ENCODE measurements around the gene MUC22. TPM values are rescaled to one million over a fixed set of nuclear protein-coding genes. Genes with fewer than 3 reads are reported as not detected.
A peak's percentile ranks its signal among the peaks of the same experiment; 100 is the strongest.

Gene MUC22
- total and polyA plus RNA-seq, 10 of the 15 experiments (the other 5 are each of a cell fraction or from before 2014, with no cell fraction given), result under 0.01 to 0.09 (median 0.04) TPM; not detected in 4

DNA sequence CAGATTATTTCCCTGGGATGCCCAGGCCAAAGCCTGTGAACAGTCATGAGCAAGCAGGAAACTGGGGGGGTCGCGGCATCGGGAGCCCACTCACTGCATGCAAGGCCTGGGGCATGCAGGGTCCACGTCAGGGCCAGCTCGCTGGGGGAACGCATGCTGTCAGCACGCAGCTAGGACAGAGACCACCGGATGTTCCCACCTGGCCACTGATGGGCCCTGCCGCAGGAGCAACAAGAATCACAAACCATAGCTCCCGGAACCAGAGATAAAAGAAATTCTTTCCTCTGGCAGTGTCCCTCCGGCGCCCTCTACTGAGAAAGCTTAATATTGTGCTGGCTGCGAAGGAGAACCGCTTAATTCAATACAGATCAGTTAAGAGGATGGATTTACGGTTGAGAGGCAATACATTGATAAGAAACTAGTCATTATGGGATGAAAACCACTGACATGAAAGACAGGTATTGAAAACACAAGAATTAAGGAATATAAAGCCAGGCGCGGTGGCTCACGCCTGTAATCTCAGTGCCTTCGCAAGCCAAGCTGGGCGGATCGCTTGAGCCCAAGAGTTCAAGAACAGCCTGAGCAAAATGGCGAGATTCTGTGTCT is 69.5 kb downstream of the MUC22 start:
- Histone ChIP-seq H4K20me1 (ENCODE audit: control insufficient read depth, insufficient read depth) (no peaks in the 10 kb centered on the region), H3K4me3 (no peak overlapping the region), H3K9me3 (replicated peaks; ENCODE audit: control insufficient read depth, insufficient read depth, low read length) (no peaks in the 10 kb centered on the region), H3K27me3 (replicated peaks in 1 of 2; ENCODE audit: control insufficient read depth in 2 of 2, insufficient read depth in 2 of 2, low read length in 1 of 2) (no peaks in the 10 kb centered on the region), H3K9ac (ENCODE audit: control insufficient read depth, insufficient read depth, low read length) (no peak overlapping the region), H3K4me2 (ENCODE audit: control insufficient read depth, insufficient read depth) (peak overlapping the region; percentile 17), H3K36me3 (ENCODE audit: control insufficient read depth in 2 of 2, insufficient read depth in 2 of 2, low read length in 1 of 2) (no peaks in the 10 kb centered on the region), H2AFZ (ENCODE audit: control insufficient read depth, low read depth, low read length) (peak overlapping the region; percentile 45), H3K79me2 (ENCODE audit: control insufficient read depth, insufficient read depth, low read length) (no peaks in the 10 kb centered on the region), H3K4me1 (ENCODE audit: control insufficient read depth, insufficient read depth, low read length) (no peaks in the 10 kb centered on the region), H3K27ac (ENCODE audit: control insufficient read depth, insufficient read depth) (no peak overlapping the region)
- ATAC-seq (peak; percentile 87), FAIRE-seq (peak; percentile 18), DNase-seq (ENCODE audit: low read depth, low spot score) (no peak)
- ChIA-PET POLR2A (interaction anchor here (0.8 kb wide), 1 partner anchor 172 kb away, joined by 3 read pairs; the partner anchor contains the start of gene GTF2H4), RAD21 (ENCODE audit: unreplicated experiment) (interaction anchor here (0.5 to 2.6 kb wide), 14 partner anchors 10 to 757 kb away, joined by 3 to 20 read pairs (median 4); partner anchors contain the start of genes GTF2H4 and VARS2), SMC1A (ENCODE audit: uncharacterized antibody, unreplicated experiment) (interaction anchor here (0.6 to 2.9 kb wide), 21 partner anchors 10 to 669 kb away, joined by 3 to 32 read pairs (median 4); partner anchors contain the start of gene VARS2), CTCF (interaction anchor here (0.6 to 8.1 kb wide), 46 partner anchors 7 to 599 kb away, joined by 3 to 119 read pairs (median 4); partner anchors contain the start of gene VARS2)
- BruUV-seq (replicated peaks), result no TSS peak
- in situ Hi-C loops (cut with MboI), result loop anchor here (5.0 kb wide), 2 partner anchors 162 to 252 kb away; no protein-coding TSS in a partner anchor
- WGBS (ENCODE audit: insufficient coverage, insufficient replicate concordance, low lambda C conversion rate, missing lambda C conversion rate), result 36% methylated on average over 22 of the region's 22 CpGs
- intact Hi-C loops (cut with micrococcal nuclease; ENCODE audit: unreplicated experiment), result loop anchor here (5.0 to 10.0 kb wide), 2 partner anchors 162 to 595 kb away; partner anchors contain the start of gene HLA-E
- no peak for TF ChIP-seq ESRRA (IDR thresholded peaks at IDR 0.05; ENCODE audit: low read length)
- no peak for TF ChIP-seq CBX5 (IDR thresholded peaks at IDR 0.05; ENCODE audit: low read depth)
- no peak for TF ChIP-seq PAX5 (IDR thresholded peaks at IDR 0.05; ENCODE audit: borderline replicate concordance, low read depth, low read length)
- TF ChIP-seq, protein P1, sequence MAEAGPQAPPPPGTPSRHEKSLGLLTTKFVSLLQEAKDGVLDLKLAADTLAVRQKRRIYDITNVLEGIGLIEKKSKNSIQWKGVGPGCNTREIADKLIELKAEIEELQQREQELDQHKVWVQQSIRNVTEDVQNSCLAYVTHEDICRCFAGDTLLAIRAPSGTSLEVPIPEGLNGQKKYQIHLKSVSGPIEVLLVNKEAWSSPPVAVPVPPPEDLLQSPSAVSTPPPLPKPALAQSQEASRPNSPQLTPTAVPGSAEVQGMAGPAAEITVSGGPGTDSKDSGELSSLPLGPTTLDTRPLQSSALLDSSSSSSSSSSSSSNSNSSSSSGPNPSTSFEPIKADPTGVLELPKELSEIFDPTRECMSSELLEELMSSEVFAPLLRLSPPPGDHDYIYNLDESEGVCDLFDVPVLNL (IDR thresholded peaks at IDR 0.05; ENCODE audit: low read depth, low read length), result no peak
- TF ChIP-seq DPF2 (IDR thresholded peaks at IDR 0.05), result no peak
- TF ChIP-seq, protein P2, sequence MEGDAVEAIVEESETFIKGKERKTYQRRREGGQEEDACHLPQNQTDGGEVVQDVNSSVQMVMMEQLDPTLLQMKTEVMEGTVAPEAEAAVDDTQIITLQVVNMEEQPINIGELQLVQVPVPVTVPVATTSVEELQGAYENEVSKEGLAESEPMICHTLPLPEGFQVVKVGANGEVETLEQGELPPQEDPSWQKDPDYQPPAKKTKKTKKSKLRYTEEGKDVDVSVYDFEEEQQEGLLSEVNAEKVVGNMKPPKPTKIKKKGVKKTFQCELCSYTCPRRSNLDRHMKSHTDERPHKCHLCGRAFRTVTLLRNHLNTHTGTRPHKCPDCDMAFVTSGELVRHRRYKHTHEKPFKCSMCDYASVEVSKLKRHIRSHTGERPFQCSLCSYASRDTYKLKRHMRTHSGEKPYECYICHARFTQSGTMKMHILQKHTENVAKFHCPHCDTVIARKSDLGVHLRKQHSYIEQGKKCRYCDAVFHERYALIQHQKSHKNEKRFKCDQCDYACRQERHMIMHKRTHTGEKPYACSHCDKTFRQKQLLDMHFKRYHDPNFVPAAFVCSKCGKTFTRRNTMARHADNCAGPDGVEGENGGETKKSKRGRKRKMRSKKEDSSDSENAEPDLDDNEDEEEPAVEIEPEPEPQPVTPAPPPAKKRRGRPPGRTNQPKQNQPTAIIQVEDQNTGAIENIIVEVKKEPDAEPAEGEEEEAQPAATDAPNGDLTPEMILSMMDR (IDR thresholded peaks at IDR 0.05 in 2 of 3, conservative IDR thresholded peaks at IDR 0.05 in 1 of 3; ENCODE audit: control insufficient read depth in 2 of 3, extremely low read depth in 1 of 3, insufficient read depth in 1 of 3, low read depth in 3 of 3, low read length in 3 of 3), result peak; percentile 74 to 85 (median 79)
- TF ChIP-seq, protein P3, sequence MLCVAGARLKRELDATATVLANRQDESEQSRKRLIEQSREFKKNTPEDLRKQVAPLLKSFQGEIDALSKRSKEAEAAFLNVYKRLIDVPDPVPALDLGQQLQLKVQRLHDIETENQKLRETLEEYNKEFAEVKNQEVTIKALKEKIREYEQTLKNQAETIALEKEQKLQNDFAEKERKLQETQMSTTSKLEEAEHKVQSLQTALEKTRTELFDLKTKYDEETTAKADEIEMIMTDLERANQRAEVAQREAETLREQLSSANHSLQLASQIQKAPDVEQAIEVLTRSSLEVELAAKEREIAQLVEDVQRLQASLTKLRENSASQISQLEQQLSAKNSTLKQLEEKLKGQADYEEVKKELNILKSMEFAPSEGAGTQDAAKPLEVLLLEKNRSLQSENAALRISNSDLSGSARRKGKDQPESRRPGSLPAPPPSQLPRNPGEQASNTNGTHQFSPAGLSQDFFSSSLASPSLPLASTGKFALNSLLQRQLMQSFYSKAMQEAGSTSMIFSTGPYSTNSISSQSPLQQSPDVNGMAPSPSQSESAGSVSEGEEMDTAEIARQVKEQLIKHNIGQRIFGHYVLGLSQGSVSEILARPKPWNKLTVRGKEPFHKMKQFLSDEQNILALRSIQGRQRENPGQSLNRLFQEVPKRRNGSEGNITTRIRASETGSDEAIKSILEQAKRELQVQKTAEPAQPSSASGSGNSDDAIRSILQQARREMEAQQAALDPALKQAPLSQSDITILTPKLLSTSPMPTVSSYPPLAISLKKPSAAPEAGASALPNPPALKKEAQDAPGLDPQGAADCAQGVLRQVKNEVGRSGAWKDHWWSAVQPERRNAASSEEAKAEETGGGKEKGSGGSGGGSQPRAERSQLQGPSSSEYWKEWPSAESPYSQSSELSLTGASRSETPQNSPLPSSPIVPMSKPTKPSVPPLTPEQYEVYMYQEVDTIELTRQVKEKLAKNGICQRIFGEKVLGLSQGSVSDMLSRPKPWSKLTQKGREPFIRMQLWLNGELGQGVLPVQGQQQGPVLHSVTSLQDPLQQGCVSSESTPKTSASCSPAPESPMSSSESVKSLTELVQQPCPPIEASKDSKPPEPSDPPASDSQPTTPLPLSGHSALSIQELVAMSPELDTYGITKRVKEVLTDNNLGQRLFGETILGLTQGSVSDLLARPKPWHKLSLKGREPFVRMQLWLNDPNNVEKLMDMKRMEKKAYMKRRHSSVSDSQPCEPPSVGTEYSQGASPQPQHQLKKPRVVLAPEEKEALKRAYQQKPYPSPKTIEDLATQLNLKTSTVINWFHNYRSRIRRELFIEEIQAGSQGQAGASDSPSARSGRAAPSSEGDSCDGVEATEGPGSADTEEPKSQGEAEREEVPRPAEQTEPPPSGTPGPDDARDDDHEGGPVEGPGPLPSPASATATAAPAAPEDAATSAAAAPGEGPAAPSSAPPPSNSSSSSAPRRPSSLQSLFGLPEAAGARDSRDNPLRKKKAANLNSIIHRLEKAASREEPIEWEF (IDR thresholded peaks at IDR 0.05; ENCODE audit: insufficient replicate concordance, low read depth, low read length), result no peak
- TF ChIP-seq, protein P4, sequence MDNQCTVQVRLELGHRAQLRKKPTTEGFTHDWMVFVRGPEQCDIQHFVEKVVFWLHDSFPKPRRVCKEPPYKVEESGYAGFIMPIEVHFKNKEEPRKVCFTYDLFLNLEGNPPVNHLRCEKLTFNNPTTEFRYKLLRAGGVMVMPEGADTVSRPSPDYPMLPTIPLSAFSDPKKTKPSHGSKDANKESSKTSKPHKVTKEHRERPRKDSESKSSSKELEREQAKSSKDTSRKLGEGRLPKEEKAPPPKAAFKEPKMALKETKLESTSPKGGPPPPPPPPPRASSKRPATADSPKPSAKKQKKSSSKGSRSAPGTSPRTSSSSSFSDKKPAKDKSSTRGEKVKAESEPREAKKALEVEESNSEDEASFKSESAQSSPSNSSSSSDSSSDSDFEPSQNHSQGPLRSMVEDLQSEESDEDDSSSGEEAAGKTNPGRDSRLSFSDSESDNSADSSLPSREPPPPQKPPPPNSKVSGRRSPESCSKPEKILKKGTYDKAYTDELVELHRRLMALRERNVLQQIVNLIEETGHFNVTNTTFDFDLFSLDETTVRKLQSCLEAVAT (IDR thresholded peaks at IDR 0.05), result peak; percentile 65
- peak; percentile 85 for TF ChIP-seq RAD21 (IDR thresholded peaks at IDR 0.05; ENCODE audit: insufficient read depth, low read depth, low read length)
- TF ChIP-seq SMC3 (IDR thresholded peaks at IDR 0.05; ENCODE audit: borderline replicate concordance, low read length), result peak; percentile 62; the same call in 1 of the 2 replicates
- TF ChIP-seq, protein P5, sequence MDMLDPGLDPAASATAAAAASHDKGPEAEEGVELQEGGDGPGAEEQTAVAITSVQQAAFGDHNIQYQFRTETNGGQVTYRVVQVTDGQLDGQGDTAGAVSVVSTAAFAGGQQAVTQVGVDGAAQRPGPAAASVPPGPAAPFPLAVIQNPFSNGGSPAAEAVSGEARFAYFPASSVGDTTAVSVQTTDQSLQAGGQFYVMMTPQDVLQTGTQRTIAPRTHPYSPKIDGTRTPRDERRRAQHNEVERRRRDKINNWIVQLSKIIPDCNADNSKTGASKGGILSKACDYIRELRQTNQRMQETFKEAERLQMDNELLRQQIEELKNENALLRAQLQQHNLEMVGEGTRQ (IDR thresholded peaks at IDR 0.05; ENCODE audit: borderline replicate concordance, low read depth, low read length), result no peak

All from GM12878 (cell line).